Gastrocnemius medialis (tissue), 4 donors: ENCODE data around the gene SLC9C1. TPM values are rescaled to one million over a fixed set of nuclear protein-coding genes. Genes with fewer than 3 reads are reported as not detected.
"Not testable (repeated sequence)": the region's sequence is repeated elsewhere in the genome, so short reads cannot be mapped to it uniquely, and the experiment has no call there.

Experiments
- ATAC-seq, 2 donors: fragments of 150-250 bp; one replicate each; pipeline ENCODE4 v1.9.1; 2016
- DNase-seq, 2 donors: peaks; one replicate each; pipeline ENCODE4 v3.0.0-alpha.2; 2019
- H3K27ac ChIP-seq, 4 donors: fragments of 200-600 bp; sonication (generic); 1 replicate in 1 of 4; 2 replicates in 3 of 4; pipeline ENCODE4 v1.5.1; 2016 to 2018; ENCODE audit warnings: mild to moderate bottlenecking in 2 of 4, moderate library complexity in 1 of 4
- H3K27me3 ChIP-seq, 3 donors: fragments of 200-600 bp; sonication (generic) in 2 of 3; 1 replicate in 1 of 3; 2 replicates in 2 of 3; pipeline versions ENCODE4 v1.5.1 to v1.6.0; 2016 to 2019; ENCODE audit warnings: mild to moderate bottlenecking in 1 of 3, moderate library complexity in 1 of 3
- H3K36me3 ChIP-seq, 2 donors: fragments of 200-600 bp; sonication (generic) in 1 of 2; one replicate each; pipeline ENCODE4 v1.5.1; 2017 to 2018
- H3K4me1 ChIP-seq, 2 donors: fragments of 200-600 bp; sonication (generic) in 1 of 2; one replicate each; pipeline ENCODE4 v1.5.1; 2016 to 2017; ENCODE audit warnings: mild to moderate bottlenecking in 2 of 2
- H3K4me3 ChIP-seq, 4 donors: fragments of 200-600 bp; sonication (generic) in 3 of 4; 1 replicate in 1 of 4; 2 replicates in 3 of 4; pipeline ENCODE4 v1.5.1; 2016 to 2019; ENCODE audit warnings: mild to moderate bottlenecking in 2 of 4
- H3K9me3 ChIP-seq, 3 donors: fragments of 200-600 bp; sonication (generic) in 2 of 3; 1 replicate in 1 of 3; 2 replicates in 2 of 3; pipeline ENCODE4 v1.5.1; 2016 to 2019
- POLR2A ChIP-seq, 2 donors: fragments of 450-650 bp; IDR thresholded peaks; one replicate each; pipeline ENCODE4 v1.6.1; 2017; ENCODE audit warnings: antibody characterized with exemption in 2 of 2, mild to moderate bottlenecking in 2 of 2, moderate library complexity in 2 of 2
- in situ Hi-C, 4 donors: fragments of 200-750 bp; cut with MboI; loops; one replicate each; pipeline versions ENCODE4 v1.15.0 to v1.8.0; 2017; ENCODE audit warnings: low sequenced_read_pairs in 4 of 4
- intact Hi-C: fragments of 100-400 bp; cut with DNase I; formaldehyde crosslinking; loops from one replicate; pipeline ENCODE4 v1.15.1; 2023; ENCODE audit warnings: low total_unique reads
- total RNA-seq, 4 donors: library from RNA; depleted of rRNA; stranded (reverse); fragments of >200 nt; gene quantifications; one replicate each; pipeline versions ENCODE4 v1.1.0 to v1.2.3, GENCODE V29; 2016
- TF ChIP-seq, protein P1 (sequence below), 5 experiments: fragments of 450-650 bp in 3 of 5; fragments of 200-600 bp in 2 of 5; sonication (generic) in 2 of 5; IDR thresholded peaks in 4 of 5; conservative IDR thresholded peaks in 1 of 5; 1 replicate in 4 of 5; 2 replicates in 1 of 5; pipeline ENCODE4 v1.5.1; 2016 to 2019; ENCODE audit warnings: antibody characterized with exemption in 5 of 5, mild to moderate bottlenecking in 3 of 5, moderate library complexity in 3 of 5

The SLC9C1 gene
- total RNA-seq, 4 donors from 2014 or later, result not detected

DNA sequence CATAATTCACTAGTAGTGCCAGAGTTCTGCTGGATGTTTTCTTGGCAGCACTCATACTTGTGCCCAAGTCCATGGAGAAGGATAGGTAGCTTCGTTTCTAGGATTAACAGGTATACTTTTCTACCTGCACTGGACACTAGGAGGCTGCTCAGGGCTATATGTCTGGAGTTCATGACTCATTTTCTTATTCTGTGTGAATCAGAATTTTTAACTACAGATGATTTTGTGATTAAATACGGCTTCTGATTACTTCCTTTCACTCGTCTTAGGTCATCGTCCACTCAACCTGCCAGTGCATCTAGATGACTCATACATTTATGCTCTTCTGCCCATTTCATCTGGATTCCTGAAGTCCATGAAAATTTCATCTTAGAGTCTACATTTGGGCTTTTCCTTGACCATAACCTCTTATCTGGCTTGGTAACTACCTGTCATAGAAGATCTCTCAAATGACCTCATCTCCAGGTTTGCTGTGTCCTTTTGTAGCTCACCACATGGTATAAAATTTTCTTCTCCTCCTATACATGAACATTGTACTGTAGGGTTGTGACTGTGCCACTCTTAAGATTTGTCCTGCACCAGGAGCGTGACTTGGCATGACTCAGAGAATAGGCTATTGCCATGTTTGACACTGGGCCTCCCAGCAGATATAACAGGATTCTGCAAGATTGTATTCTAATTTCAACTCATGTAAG, 94.2 kb downstream of the SLC9C1 start:
- in situ Hi-C loops, result no loop called here
- ATAC-seq (no peak), DNase-seq (no peak)
- H3K4me1 ChIP-seq, result no peaks in the 10 kb centered on the region
- no peaks in the 10 kb centered on the region for H3K9me3 ChIP-seq
- no peak overlapping the region for H3K27ac ChIP-seq
- TF ChIP-seq, protein P1, sequence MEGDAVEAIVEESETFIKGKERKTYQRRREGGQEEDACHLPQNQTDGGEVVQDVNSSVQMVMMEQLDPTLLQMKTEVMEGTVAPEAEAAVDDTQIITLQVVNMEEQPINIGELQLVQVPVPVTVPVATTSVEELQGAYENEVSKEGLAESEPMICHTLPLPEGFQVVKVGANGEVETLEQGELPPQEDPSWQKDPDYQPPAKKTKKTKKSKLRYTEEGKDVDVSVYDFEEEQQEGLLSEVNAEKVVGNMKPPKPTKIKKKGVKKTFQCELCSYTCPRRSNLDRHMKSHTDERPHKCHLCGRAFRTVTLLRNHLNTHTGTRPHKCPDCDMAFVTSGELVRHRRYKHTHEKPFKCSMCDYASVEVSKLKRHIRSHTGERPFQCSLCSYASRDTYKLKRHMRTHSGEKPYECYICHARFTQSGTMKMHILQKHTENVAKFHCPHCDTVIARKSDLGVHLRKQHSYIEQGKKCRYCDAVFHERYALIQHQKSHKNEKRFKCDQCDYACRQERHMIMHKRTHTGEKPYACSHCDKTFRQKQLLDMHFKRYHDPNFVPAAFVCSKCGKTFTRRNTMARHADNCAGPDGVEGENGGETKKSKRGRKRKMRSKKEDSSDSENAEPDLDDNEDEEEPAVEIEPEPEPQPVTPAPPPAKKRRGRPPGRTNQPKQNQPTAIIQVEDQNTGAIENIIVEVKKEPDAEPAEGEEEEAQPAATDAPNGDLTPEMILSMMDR (IDR thresholded peaks at IDR 0.05 in 4 of 5, conservative IDR thresholded peaks at IDR 0.05 in 1 of 5), result no peak
- TF ChIP-seq POLR2A (IDR thresholded peaks at IDR 0.05), result no peak
- H3K36me3 ChIP-seq, result no peaks in the 10 kb centered on the region
- intact Hi-C loops, result no loop called here
- no peak overlapping the region for H3K4me3 ChIP-seq
- no peaks in the 10 kb centered on the region for H3K27me3 ChIP-seq

DNA sequence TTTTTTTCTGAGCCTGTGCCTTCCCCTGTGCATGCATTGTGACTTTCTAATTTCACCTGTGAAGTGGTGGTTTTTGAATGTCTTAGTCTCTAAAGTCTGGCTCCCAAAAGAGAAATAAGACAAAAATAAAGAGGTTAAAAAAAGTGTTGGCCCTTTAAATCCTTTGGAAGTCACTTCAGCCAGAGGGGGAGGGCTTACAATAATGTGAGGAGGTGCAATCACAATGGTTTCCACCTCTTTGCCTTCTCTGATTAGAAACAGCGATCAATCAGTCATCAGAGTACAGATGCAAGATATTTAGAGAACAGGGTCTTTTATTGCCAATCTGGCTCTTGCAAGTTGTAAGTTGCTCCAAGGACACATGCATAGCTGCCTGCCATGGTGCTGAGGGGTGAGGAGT, 96.9 kb downstream of the SLC9C1 start:
- H3K4me1 ChIP-seq, result no peaks in the 10 kb centered on the region
- no peaks in the 10 kb centered on the region for H3K9me3 ChIP-seq
- intact Hi-C loops (no loop called here), in situ Hi-C loops (no loop called here)
- H3K27me3 ChIP-seq, result no peaks in the 10 kb centered on the region
- H3K4me3 ChIP-seq, result no peak overlapping the region
- no peak overlapping the region for H3K27ac ChIP-seq
- ATAC-seq (no peak), DNase-seq (no peak)
- TF ChIP-seq, protein P1 (IDR thresholded peaks at IDR 0.05 in 4 of 5, conservative IDR thresholded peaks at IDR 0.05 in 1 of 5), result no peak
- TF ChIP-seq POLR2A (IDR thresholded peaks at IDR 0.05), result no peak
- H3K36me3 ChIP-seq, result no peaks in the 10 kb centered on the region

DNA sequence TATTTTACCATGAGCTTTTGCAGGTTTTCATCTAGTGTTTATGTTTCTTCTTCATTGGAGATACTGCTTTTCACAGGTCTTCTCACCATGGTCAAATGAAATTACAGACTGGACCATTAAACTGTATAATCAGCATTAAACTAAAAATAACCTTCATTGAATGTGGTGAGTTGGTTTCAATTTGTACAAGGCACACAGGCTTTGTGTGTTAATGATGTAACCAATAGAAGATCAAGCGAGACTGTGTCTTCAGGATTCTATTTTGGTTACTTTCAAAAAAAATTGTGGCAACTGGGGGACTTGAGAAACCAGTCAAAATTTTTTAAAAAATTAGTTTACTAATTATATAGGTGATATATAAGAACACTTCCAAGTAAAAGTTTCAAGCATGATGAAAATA, 106.7 kb downstream of the SLC9C1 start:
- intact Hi-C loops, result no loop called here

DNA sequence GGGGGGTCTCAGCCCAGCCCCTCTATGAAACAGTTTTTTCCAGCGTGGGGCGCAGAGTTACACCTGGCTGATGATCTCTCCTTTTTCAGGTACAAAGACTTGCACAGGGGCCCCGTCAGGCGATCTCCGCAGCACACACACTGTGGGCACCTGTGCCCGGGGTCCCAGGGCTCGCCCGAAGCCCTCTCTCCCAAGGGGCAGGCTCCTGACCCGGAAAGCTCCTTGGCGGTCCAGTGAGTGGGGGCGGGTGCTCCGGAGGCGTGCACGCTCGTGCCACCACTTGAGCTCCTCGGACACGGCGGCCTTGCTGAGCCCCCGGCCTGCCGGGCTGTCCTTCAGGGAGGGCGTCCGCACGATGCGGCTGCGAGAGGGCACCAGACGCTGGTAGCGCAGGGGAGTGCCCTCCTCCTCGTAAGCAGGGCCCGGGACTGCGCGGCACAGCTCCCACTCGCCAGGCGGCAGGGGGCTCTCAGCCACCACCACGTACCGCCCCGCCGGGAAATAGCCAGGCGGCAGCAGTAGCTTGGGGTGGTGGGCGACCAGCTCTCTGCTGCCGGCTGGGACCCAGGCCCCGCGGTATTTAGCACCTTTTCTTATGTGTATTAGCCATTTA, 108.5 kb downstream of the SLC9C1 start:
- H3K27ac ChIP-seq, H3K36me3 ChIP-seq, H3K27me3 ChIP-seq, ATAC-seq, intact Hi-C loops, H3K4me1 ChIP-seq, in situ Hi-C loops, H3K9me3 ChIP-seq, H3K4me3 ChIP-seq, DNase-seq: not testable (repeated sequence)

More for the DNA sequence above, 106.7 kb downstream of the SLC9C1 start:
- no peak for ATAC-seq
- Histone ChIP-seq H3K4me1 (no peaks in the 10 kb centered on the region), H3K36me3 (no peaks in the 10 kb centered on the region), H3K27ac (no peak overlapping the region), H3K9me3 (no peaks in the 10 kb centered on the region), H3K4me3 (no peak overlapping the region), H3K27me3 (no peaks in the 10 kb centered on the region)
- TF ChIP-seq POLR2A (IDR thresholded peaks at IDR 0.05), result no peak
- TF ChIP-seq, protein P1 (IDR thresholded peaks at IDR 0.05 in 4 of 5, conservative IDR thresholded peaks at IDR 0.05 in 1 of 5), result no peak
- DNase-seq, result no peak
- in situ Hi-C loops, result no loop called here

DNA sequence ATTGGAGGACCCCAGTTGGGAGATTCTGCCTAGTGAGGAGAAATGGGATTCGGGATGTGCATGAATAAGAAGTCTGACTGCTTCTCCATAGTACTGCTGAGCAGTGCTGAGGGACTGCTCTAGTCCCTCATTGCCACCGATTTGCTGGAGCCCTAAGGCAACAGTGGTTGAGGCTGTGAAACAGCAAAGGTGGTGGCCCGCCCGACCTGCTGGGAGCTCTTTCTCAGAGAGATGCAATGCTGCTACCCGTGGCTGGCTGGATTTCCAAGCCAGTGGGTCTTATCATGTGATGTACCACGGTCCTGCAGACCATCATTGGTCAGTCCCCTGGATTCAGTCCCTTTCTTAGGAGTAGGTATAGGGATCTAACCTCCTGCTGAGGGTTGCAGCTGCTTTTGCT, 118.4 kb downstream of the SLC9C1 start:
- Histone ChIP-seq H3K4me3 (no peak overlapping the region), H3K4me1 (no peaks in the 10 kb centered on the region), H3K36me3 (no peaks in the 10 kb centered on the region), H3K9me3 (no peaks in the 10 kb centered on the region), H3K27me3 (no peaks in the 10 kb centered on the region), H3K27ac (no peak overlapping the region)
- TF ChIP-seq, protein P1 (IDR thresholded peaks at IDR 0.05 in 4 of 5, conservative IDR thresholded peaks at IDR 0.05 in 1 of 5), result no peak
- TF ChIP-seq POLR2A (IDR thresholded peaks at IDR 0.05), result no peak
- intact Hi-C loops (no loop called here), in situ Hi-C loops (no loop called here)
- DNase-seq (no peak), ATAC-seq (no peak)
